ENCODE measurements around the gene ZNF76. TPM values are rescaled to one million over a fixed set of nuclear protein-coding genes. Genes with fewer than 3 reads are reported as not detected.

ZNF76 gene
- total RNA-seq, 2 donors from 2014 or later, result 25.4 to 26.0 TPM

GRCh38 chr6:35215665-35216411 is 43.7 kb upstream of the ZNF76 start:
- Histone ChIP-seq H3K27me3 (peaks cover 4 to 9% of the 10 kb centered on the region in 2 donors), H3K4me1 (peaks cover 0 to 14% of the 10 kb centered on the region in 2 donors), H3K36me3 (no peaks in the 10 kb centered on the region), H3K9me3 (no peaks in the 10 kb centered on the region), H3K4me3 (no peak overlapping the region), H3K27ac (no peak overlapping the region)
- no peak for DNase-seq (ENCODE audit: low spot score)
- no peak for TF ChIP-seq CTCF (IDR thresholded peaks at IDR 0.05)

GRCh38 chr6:35216412-35216732 is 43.2 kb upstream of the ZNF76 start:
- H3K27me3 ChIP-seq, result peaks cover 4 to 9% of the 10 kb centered on the region in 2 donors
- no peak for DNase-seq (ENCODE audit: low spot score)
- no peaks in the 10 kb centered on the region for H3K36me3 ChIP-seq
- H3K4me3 ChIP-seq, result no peak overlapping the region
- no peak for TF ChIP-seq CTCF (IDR thresholded peaks at IDR 0.05)
- H3K4me1 ChIP-seq, result peaks cover 0 to 14% of the 10 kb centered on the region in 2 donors
- H3K9me3 ChIP-seq, result no peaks in the 10 kb centered on the region
- no peak overlapping the region for H3K27ac ChIP-seq

GRCh38 chr6:35216851-35217811 is 42.4 kb upstream of the ZNF76 start:
- TF ChIP-seq CTCF (IDR thresholded peaks at IDR 0.05), result no peak
- H3K36me3 ChIP-seq, result no peaks in the 10 kb centered on the region
- no peak overlapping the region for H3K4me3 ChIP-seq
- DNase-seq (ENCODE audit: low spot score), result no peak
- H3K27me3 ChIP-seq, result peaks cover 4 to 9% of the 10 kb centered on the region in 2 donors
- H3K27ac ChIP-seq, result no peak overlapping the region
- peaks cover 0 to 14% of the 10 kb centered on the region in 2 donors for H3K4me1 ChIP-seq
- H3K9me3 ChIP-seq, result no peaks in the 10 kb centered on the region

GRCh38 chr6:35218021-35218420 is 41.5 kb upstream of the ZNF76 start:
- H3K4me3 ChIP-seq, result no peak overlapping the region
- DNase-seq (ENCODE audit: low spot score), result no peak
- H3K36me3 ChIP-seq, result no peaks in the 10 kb centered on the region
- H3K27me3 ChIP-seq, result peaks cover 4 to 9% of the 10 kb centered on the region in 2 donors
- no peak overlapping the region for H3K27ac ChIP-seq
- H3K9me3 ChIP-seq, result no peaks in the 10 kb centered on the region
- peaks cover 0 to 14% of the 10 kb centered on the region in 2 donors for H3K4me1 ChIP-seq
- TF ChIP-seq CTCF (IDR thresholded peaks at IDR 0.05), result no peak

- H3K36me3 ChIP-seq, result no peaks in the 10 kb centered on the region
- no peaks in the 10 kb centered on the region for H3K9me3 ChIP-seq
- H3K27ac ChIP-seq, result no peak overlapping the region
- peaks cover 2 to 9% of the 10 kb centered on the region in 2 donors for H3K27me3 ChIP-seq
- no peak for DNase-seq (ENCODE audit: low spot score)
- peaks cover 0 to 10% of the 10 kb centered on the region in 2 donors for H3K4me1 ChIP-seq
- H3K4me3 ChIP-seq, result no peak overlapping the region
- TF ChIP-seq CTCF (IDR thresholded peaks at IDR 0.05), result no peak
These were observed 41.1 kb upstream of the ZNF76 start for GRCh38 chr6:35218456-35218855.
